DMS53 treated with DMSO at 0.1 percent for 48 hours (cell line): Measurements from ENCODE around the gene PTPRE.
A peak's percentile ranks its signal among the peaks of the same experiment; 100 is the strongest.

Experiments used
- DNase-seq: peaks from one replicate; lab custom pipeline; 2025; ENCODE audit not compliant: unreplicated experiment; lab: John Stamatoyannopoulos, UW

PTPRE gene

DNA sequence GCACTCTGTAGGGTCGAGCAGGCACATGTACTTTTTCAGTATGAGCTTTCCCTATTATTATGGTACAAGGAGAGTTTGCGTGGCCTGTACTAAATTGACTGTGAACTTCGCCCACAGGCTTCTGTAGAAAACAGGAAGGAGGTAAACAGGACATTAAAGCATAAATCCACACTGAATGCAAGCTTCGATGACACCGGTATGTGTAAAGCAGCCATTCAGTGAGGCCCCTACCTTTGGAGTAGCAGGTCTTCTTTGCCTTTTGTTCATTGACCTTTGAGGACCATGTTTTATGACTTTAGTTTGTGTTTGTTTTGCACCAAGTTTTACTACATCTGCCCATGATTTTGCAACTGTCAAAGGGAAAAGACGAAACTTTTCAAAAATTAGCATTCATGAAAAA, 204.8 kb downstream of the PTPRE start:
- no peak for DNase-seq

DNA sequence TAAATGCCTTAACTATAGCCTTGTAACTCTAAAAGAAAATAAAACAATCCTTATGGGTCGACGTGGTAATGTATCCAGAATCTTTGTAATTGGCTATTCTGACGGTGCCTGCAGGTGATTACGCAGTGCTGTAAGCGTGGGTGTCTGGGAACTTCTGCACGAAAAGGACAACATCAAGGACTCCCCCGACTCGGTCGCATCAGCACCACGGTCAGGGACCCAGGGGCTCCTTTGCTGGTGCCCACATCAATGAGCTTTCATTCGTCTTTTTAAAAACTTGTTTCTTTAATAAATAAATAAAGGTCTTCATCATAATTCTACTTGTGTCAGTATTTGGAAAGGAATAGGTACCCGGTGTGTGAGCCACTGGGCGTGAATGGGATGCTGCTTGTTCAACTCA, 206.1 kb downstream of the PTPRE start:
- no peak for DNase-seq

DNA sequence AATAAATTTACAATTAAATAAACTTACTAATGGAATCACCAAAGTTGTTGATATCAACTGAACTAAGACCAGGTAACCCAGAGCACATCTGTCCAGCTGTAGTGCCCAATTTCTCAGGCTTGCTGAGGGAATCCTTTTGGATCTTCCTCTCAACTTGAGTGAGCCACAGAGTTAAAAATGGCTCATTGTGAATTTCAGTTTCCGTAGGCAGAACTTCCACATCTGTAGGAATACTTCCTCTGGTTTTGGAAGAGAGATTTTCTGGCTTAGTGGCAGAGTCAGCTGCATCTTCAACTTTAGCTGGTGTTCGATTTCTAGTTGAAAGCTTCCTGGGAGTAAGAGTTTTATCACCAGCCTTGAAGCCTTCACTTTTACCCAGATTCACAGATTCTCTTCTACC, 208.0 kb downstream of the PTPRE start:
- DNase-seq: no peak

DNA sequence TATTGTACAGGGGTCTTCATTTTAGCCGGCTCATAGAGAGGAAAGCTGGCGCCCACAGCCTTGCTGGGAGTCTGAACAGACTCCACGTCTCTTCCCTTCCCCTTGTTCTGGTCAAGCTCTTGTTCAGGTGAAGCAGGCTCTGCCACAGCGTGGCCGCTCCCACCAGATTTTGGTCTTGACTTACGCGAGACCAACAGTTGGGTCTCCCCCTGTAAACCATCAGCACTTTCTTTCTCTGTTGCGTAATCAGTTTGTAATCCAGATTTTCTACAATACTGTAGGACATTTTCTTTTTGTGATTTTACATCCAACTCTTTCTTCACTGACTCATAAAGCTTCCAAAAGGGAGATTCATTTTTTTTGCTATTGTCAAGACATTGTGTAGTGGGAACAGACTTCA, 208.5 kb downstream of the PTPRE start:
- no peak for DNase-seq

DNA sequence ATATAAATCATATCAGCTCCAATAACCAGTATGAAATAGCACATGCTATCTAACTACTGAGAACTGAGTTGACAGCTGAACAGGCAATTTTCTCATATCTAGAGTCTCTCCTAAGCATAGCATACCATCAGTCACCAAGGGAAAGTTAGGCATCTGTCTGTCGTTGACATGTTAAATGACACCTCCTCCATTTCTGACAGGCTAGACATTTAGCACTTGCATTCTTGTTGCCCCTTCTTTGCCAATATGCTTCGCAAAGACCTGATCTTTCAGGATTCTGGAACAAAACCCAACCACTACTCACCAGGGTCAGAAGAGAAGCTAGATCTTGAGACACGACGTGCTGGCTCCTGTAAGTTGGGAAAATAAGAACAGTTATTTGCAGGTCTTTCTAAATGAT, 209.3 kb downstream of the PTPRE start:
- no peak for DNase-seq

DNA sequence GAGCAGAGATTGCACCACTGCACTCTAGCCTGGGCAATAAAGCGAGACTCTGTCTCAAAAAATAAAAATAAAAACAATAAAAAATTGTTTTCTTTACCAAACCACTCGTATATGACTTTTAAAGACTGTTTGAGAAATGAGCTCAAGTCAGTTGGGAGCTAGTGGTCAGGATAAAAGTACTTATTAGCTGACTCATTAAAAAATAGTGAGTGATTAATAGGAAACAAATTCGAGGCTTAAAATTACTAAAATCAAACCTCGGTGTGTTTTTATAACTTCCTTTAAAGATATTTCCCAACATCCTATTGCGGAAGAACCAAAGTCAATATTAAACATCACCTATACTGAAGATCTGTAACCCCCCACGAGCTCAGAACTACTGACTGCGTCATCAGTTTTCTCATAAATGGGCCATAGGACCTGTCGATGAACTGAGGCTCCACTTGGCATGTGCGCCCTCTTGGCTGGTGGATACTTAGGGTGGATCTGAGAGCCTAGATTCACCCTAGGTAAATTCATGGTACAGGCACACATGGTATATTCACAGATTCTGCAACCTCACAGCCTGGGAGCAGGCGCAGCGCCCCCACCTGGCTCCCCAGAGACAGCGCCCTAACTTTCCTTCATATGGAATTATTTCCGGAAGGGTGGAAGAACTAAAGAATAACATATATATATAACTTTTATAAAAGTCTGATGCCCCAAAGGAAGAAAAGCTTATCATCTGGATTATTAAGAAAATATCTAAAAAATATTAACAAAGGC, 210.1 kb downstream of the PTPRE start:
- no peak for DNase-seq

DNA sequence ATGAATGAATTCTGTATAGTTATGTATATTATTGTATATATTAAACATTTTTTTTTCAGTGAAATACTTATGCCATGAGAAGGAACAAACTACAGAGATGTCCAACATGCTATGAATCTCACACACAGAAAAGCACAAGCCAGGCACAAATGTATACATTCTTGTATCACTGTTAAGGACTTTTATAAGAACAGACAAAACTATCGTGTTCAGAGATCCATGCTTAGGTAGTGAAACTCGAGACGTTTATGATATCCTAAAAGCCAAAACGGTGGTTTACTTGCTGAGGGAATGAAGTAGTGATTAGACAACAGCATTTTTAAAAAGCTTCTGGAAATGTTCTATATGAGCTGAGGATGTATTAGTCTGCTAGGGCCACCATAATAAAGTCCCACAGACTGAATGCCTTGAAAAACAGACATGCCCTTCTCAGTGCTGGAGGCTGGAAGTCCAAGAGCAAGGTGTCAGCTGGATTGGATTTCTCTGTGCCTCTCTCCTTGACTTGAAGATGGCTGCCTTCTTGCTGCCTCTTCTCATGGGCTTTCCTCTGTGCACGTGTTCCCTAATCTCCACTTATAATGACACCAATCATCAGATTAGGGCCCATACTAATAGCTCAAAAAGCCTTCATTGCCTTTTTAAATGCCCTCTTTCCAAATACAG, 215.0 kb downstream of the PTPRE start:
- DNase-seq: no peak

DNA sequence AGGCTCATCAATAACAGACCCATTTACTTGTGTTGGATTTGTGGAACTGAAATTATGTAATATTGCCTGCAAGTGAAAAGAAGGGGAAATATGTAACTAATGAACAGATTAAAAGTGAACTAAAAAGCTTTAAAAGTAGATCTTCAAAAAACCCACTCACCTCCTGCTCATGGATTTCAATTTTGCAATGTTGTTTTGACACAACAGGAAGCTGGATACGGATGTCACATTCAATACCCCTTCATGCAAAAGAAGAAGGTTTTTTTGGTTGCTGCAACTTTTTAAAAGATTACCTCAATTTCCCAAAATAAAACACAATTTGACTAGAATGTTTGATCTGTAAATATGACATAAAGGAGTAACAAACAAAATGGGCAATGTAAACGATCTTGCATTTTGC, 216.0 kb downstream of the PTPRE start:
- DNase-seq: no peak

DNA sequence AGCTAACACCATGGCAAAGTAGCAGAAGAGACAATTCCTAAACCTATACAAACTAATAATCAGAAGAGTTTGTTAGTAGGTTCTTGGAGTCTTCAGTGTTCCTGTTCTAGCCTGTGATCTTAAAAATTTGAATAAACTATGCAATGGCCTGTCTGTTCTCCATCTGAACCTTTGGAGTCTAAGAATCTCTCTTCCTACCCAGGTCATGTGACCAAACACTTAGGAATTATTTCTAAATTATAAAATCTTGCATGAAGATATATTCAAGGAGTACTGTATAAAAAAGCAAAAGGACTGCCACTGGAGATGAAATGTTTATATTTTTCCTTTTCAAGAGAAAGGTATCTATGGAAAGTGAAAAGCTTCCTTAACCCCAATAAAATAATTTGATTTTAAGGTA, 216.9 kb downstream of the PTPRE start:
- DNase-seq: no peak

DNA sequence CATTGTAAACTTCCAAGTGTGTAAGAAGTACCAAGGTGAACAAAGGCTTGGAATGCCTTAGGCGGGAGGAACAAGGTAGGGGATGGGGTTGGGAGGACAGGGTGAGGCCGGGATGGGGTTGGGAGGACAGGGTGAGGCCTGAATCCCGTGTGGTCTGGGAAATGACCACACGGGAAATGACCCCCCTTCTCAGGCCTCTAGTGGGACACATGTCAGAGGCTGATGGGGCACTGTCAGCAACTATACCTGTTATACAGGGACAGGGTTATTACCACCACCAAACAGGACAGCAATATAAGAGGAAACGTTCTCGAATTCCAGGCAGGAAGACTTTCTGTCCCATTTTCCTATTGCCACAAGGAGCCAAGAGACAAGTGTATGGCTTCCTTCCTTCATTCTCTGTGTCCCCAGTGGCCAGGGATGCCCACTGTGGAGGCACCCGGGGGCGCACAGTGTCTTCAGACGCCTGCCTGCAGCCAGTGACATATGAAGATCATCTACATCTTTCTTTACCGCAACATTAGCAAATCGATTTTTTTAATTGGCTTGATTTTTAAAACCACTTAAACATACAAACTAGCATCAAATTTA, 218.0 kb downstream of the PTPRE start:
- DNase-seq: no peak

DNA sequence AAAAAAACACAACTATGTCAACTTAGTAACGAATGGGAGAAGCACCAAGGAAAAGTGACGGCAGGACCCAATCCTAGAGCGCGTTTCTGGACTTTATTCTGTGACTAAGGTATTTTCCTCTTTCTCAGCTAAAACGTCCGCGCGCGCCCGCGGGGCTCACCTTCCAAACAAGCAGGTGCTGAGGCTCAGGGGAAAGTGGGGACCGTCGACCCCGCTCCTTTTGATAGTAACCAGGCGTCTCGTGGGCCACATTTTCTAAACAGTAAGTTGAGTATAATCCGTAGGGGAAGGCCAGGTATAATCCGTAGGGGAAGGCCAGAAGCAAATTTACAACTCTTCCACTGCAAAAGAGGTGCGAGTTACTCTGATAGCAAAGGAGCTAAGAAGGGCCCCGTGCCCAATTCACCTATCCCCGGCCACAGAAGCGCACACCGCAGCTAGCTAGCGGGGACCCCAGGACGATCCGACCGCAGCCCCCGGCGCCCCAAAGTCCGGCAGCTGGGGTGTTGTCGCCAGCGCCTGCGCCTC, 218.6 kb downstream of the PTPRE start:
- DNase-seq: no peak

DNA sequence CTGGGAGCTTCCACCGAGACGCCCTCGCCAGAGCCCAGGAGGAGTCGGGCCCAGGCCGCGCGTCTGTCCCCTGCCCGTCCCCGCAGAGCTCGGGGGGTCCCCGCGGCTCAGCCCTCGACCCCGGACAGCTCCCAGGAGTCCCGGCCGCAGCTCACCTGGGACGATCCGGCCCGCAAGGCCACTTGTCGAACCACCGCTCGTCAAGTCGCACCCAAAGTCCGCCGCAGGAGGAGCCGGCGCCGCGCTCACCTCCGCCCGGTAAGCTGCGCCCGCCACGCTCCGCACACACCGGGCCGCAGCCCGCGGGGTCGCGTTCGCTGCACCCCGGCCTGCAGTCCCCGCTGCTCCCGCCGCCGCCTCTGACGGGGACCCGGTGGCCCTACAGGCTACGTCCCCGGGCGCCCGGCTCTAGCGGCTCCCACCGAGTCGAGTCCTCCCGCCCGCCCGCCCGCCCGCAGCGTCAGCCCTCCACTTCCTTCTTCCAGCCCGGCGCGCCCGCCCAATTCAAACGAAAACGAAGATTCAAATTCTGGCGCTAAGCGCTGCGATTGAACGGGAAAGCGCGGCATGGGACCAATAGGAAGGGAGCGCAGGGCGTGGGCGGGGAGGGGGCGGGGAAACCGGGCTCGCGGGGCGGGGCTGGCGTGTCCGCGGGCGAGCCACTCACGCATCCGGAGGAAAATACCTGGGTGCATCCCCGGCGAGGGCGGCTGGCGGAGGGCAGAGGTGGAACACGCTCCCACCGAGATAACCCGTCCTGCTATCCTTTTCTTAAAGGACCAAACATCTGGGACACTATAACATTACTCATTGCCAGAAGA, 219.3 kb downstream of the PTPRE start, which contains the start of gene MKI67:
MKI67 (minus strand) TSS at position 480 of the 821 bp plus-strand sequence. CDS start 756 bp downstream, outside the sequence.
- DNase-seq: peak; percentile 79

DNA sequence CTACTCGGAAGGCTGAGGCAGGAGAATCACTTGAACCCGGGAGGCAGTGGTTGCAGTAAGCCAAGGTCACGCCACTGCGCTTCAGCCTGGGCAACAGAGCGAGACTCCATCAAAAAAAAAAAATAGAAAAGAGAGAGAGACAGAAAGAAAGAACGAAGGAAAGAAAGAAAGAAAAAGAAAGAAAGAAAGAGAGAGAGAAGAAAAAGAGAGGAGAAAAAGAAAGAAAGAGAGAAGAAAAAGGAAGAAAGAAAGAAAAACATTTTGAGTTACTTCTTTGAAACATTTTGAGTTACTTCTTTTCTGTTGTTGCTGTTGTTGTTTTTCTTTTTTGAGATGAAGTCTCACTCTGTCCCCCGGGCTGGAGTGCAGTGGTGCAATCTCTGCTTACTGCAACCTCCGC, 221.7 kb downstream of the PTPRE start:
- no peak for DNase-seq

DNA sequence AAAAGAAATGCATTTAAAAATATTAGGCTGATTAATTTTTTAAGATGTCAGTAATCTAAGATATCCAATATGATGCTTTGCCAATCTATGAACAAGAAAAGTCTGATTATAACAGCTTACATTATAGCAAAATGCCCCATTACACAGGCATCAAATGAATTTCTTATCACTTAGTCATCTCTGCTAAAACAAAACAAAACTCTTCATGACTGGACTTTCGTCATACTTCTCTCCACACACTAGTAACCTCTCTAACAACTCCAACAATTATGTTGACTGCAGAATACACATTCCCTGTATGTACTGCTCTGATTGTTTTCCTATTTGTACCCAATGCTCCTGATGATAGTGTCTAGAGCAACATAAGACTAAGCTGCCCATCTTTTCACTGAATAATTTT, 223.1 kb downstream of the PTPRE start:
- no peak for DNase-seq
